Suppressor macrophage treated with lipopolysaccharide for 1 hour (primary cell): ENCODE measurements around the gene GRID2.

Source experiments
- DNase-seq, 3 donors: peaks; one replicate each; pipeline ENCODE4 v3.0.0-alpha.2; 2020 to 2022

Gene GRID2

DNA sequence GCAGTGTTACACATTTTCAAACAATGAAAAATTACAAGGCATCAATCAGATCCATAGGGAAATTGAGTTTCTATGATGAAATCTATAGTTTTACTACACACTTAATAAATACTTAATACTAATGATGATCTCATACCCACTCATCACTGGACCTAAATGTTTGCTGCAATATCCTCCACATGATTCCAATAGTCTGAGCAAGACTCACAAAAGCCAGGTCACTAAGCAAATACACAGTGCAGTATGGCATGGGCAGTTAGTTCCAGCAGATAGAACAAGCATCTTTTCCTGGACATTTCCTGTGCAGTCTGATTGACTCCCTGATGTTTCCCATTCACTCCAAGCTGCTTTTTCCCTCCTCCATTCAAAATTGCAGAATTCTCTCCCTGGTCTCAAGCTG is 1415.8 kb downstream of the GRID2 start:
- peak in 2 of 3 donors; percentile 4 to 18 for DNase-seq

DNA sequence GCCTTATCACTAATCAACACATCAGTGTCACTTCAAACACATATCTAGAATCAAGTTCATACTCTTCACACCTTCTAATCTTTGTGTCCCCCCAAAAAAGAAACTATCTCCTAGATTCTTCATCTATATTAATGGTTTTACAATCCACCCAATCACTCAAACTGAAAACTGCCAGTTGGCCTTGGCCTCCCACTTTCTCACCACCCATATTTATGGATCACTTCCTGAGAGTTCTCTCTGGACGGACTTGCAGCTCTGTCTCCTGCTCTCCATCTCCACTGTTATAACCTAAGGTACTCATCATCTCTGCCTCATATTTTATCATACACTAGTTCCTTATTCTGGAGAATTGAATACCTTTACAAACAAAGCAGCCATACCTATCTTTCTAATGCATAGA is 1418.7 kb downstream of the GRID2 start:
- no peak for DNase-seq

DNA sequence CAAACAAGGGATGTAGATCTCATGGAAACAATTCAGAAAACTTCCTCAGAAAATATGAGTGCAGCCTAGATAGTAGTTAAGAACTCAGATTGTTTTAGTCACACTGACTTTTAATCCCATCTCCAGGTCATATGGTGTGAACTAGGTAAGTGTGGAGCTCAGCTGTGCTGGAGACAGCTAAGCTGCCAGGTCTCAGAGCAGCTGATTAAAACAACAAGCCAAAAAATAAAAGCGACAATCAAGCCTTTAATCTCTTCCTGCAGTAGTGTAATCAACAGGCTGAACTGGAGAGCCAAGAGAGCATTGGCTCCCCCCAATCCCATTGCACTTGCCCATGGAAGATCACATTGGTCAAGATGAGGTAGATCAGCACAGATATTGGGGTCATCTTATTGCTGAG is 1426.5 kb downstream of the GRID2 start:
- DNase-seq = no peak

DNA sequence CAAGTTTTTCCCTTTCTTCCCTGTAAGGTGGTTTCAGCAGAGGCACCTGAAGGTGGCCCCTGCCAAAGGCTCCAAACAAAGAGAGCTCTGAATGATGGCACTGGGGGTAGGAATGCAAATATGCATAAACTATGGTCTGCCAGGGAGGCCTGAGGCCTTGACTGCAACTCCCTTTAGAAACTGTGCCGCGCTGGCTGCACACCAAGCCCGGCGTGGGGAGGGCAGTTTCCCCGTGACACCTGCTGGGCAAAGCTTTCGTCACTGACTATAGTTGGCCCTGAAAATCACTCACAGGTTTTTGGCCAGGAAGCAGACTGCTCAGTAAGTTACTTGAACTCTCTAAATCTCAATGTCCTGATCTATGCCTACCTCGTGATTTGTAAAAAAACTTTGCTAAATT is 1427.0 kb downstream of the GRID2 start:
- no peak for DNase-seq

DNA sequence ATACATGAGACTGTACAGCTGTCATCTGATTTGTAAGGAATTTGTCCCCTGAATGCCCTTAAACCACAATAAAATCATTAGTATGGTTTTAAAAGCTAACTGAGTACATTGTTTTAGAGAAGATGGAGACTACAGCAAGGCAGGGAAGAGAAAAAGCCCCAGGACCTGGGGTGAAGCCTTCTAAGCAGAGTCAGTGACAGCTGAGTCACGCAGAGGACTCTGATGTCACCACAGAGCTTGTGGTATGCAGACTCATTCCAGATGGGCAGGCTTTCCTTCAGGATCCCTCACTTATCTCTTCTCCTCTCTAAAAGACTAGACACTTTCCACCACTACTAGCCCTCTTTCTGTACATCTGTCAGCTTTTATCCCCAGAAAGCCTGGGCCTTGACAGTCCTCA is 1427.7 kb downstream of the GRID2 start:
- peak; percentile 49 to 57 (median 55) for DNase-seq

DNA sequence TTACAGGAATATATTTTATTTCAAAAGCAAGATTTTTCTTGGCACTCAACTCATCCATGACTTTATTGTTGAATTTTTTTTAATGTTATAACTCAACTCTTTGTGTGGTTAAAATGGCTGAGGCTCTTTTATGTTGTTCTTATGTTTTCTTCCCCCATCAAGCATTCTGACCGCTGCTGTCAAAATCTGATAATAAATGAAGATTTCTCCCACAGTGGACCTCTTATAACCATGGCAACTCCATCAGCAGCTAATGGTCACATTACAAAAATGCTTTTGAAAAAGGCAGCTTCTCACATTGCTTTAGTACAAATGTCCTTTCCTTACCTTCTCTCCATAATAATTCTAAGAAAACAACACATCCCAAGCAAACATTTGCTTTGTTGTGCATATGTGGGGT is 1428.7 kb downstream of the GRID2 start:
- no peak for DNase-seq

DNA sequence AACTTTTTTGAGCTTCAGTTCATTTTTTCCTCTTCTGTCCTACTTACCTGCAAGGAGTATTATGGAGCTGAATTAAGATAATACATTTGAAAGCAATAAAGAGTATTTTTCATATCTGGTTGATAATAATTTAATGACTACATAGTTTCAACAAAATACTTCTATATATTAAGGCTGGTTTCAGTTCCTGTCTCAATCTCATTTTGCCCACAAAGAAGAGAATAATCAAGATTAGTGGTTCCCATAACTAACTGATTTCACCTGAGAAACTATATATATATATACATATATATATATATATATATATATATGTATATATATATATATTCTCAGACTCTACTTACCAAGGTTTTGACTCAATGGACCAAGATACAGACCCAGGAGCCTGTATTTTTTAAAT is 1437.1 kb downstream of the GRID2 start:
- DNase-seq = no peak

DNA sequence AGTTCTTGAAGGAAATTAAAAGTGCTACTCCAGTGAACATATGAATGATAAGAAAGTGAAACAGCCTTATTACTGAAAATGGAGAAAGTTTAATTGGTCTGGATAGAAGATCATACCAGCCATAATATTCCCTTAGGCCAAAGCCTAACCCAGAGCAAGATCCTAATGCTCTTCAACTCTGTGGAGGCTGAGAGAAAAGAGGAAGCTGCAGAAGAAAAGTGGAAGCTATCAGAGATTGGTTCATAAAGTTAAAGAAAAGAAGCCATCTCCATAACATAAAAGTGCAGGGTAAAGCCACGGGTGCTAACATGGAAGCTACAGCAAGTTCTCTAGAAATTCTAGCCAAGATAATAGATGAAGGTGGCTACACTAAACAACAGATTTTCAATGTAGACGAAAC is 1439.3 kb downstream of the GRID2 start:
- DNase-seq = peak; percentile 13 to 31 (median 22)

DNA sequence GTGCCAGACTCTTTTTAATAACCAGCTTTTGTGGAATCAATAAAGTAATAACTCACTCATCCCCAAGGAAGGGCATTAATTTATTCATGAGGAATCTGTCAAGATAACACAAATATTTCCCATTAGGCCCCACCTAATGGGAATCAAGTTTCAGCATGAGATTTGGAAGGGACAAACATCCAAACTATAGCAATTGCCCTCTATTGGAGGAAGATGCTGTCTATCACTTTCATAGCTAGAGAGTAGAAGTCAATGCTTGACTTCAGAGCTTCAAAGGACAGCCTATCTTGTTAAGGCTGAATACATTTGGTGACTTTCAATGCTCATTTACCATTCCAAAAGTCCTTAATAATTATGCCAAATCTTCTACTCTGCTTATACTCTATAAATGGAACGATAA is 1439.9 kb downstream of the GRID2 start:
- DNase-seq = no peak

DNA sequence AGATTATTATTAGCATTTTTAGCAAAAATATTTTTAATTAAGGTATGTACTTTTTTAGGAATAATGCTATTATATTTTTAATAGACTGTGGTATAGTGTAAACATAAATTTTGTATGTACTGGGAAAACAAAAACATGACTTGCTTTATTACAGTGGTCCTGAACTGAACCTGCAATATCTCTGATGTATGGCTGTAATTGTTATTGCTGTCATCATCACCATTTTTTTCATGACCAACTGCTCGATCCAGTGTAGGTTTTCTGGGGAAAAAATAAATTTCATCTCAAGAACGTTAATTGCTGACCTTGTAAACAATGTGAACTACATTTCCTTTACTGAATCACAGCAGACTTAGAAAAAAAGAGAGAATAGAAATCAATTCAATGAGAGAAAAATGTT is 1441.2 kb downstream of the GRID2 start:
- DNase-seq = no peak

DNA sequence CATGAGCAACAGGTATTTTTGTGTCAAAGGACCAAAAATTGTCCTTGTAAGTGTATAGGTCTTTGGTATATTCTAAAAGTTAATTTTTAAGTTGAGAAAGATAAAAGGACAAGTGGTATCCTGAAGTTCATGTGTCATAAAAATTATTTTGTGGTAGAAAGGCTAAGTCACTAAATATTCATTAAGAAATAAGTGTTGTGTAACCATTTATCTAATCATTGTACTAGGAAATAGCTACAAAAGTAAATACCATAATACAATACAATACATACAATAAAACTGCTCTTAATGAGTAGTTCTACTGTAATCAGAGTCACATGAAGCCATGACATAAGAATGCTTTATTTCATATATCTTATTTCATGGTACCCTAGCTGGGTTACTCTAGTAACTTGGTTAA is 1442.3 kb downstream of the GRID2 start:
- DNase-seq = no peak

DNA sequence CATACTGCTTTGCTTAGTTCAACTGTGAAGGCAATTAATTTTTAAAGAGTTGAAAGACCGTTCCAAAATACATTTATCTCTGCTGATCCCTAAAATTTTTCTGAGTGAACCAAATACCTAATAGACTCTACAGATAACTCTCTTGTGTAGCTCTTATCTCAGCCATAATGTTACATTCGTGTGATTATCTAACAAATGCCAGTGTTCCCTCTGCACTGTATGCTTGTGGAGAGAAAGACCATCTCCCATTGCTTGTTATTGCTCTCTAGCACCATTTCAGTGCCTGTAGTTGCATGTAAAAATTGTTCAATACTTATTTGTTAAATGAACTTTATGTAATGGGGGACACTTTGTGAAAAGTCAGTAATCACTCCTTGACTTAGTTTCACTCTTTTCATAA is 1443.5 kb downstream of the GRID2 start:
- no peak for DNase-seq

DNA sequence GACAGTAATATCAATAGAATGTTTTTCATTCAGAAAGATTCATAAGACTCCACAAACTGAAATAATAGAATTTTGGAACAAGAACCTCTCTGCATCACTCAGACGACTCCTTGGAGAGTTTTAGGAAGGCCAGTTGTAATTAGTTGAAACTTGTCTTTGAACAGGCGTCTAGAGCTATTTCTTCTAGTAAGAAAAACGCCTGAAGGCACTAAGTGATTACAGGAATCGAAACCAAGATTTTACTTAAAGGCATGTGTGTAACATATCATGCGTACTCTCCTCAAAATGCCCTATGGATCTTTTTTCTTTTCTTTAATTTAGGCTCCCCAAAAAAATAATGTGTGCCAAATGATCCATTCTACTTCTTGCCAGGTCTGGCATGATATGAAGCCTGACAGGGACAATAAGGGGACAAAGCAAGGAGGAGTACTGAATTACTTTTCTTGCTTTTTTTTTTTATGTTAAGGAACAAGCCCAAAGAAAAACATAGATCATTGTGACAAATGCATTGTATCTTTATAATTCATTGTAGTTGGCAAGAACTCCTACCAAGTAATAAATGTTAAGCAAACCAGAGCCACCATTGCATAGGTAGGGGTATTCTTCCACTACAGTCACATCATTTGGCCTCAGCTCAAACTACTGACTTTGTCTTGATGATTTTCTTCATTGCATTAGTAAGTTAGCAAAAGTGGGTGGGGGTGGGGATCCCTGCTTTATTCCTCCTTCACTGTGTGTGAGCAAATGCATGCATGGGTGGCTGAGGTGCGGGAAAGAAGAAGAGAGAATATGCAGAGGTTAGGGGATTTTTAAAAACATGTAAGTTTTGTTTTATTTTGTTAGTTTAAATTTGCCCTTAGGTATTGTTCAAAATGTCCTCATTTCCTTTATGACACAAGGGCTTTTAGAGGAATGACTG is 1444.9 kb downstream of the GRID2 start:
- peak in 2 of 3 donors; percentile 52 to 60 for DNase-seq

DNA sequence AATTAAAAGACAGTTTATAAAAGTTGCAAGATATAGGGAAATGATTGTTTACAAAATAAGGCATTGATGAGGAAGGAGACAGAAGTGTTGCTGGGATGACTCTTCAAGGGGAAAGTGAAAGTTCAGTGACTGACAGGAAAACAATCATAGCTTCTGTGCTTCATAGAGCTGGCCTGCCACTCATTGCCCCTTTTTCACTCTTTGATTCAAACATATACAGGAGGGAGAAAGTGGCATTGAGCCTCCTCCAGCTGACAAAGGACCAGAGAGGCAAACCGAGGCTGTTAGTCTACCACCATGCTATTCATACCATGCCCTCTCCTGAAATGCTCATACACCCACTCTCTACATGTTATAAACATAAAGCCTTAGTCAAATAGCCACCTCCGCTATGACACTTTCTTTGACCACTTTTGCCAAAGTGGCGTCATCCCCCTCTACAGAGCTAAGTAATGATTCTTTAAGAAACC is 1445.6 kb downstream of the GRID2 start:
- peak in 2 of 3 donors; percentile 51 to 72 for DNase-seq

DNA sequence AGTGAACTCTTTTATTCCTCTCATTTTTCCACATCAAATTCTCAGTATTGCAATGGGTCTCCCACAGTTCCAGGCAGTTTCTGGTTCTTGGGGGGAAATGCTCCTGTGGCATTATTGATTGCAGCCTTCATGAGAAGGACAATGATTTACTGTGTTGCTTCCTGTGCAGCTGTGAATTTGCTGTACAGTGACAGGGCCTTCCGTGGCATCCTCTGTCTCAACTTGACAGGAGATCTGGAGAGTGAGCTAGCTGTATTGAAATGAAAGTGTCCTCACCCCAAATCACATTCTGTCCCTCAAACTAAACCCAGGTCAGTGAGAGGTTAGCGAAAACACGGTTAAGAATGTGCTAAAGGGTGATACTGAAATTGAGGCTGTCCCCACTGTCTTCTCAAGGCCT is 1447.6 kb downstream of the GRID2 start:
- no peak for DNase-seq

DNA sequence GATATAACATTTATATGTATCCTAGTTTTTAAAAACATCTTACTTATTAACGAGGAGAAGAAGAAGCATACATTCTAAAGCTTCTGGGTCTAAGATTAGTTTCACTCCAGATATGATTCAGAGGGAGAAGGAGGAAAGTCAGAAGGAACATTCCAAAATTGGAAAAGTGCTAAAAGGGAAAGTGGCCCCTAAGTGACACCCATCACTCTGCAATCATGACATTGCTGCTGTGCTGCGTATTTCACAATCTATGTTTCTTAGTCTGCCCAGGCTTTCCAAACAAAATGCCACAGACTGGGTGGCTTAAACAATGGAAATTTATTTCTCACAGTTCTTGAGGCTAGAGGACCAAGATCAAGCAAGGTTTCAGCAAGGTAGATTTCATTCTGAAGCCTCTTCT is 1452.3 kb downstream of the GRID2 start:
- DNase-seq = peak; percentile 46 to 58 (median 54)

DNA sequence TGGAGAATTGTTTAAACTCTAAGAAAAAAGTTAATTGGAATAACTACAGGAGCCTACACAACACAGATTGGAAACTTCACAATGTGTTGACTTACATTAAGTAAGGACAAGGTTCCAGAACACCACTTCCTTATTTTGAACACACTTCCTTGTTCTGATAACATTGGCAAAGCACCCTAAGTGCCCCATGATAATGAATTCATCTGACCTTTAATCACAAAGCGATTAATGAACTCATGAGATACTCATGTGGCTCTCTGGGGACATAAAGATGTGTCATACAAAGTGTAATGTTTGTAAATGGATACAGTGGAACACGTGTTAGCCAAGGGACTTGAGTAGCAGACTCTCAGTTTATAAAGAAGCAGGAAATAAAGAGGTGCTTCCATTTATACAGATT is 1455.7 kb downstream of the GRID2 start:
- DNase-seq = peak; percentile 72 to 91 (median 85)

DNA sequence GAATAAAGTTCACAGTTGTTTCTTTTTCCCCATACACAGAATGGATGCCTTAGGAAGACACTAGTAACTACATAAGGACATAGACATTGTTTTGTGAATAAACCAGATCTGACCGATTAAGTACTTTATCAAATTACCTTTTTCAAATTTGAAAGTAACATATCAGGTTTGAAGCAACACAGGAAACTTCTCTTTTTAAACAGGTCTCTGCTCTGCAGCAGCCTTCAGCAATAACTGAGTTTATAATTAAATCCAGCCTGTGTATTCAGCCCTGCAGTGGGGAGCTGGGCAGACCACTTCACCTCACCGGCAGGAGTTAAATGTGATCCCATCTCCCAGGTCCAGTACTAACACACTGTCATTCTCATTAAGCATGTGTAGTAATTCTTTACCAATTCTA is 1456.5 kb downstream of the GRID2 start:
- DNase-seq = no peak

DNA sequence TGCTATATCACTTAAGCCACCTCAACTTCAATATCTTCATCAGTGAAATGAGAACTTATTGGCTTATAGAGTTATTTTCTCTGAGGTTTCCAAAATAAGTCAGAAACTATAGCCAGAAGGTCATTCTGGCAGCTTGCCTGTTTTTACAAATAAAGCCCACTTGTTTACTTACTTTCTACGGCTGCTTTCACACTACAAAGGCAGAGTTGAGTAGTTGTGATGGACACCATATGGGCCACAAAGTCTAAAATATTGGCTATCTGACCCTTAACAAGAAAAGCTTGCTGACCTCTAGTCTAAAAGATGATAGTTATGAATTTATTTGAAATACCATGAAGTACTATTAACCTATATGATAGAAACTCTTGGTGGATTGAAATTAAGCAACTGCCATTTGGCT is 1457.5 kb downstream of the GRID2 start:
- DNase-seq = no peak

DNA sequence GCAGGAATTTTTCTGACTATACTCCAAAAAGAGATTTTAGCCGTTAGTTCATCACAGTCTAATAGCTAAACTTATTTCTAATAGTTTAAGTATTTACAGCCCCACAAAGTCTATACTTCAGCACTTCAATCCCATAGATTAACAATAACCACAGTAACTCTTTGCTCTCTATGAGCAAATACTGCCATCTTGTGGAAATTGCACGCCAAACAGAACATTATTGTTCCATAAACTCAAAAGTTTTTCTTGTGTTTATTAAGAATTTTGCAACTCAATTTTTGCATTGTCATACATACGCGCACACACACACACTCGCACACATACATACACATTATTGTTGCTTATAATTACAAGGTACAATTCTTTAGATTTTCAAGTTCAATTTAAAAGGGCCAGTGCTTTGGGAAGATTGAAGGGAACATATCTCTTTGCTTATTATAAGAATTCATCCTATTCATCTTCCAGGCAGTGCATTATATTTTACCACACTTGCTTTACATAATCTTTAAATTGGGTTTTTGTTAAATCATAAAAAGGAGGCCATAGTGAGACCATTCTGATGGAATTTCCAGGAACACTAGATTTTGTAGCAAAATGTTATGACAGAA is 1461.0 kb downstream of the GRID2 start:
- peak; percentile 58 to 79 (median 71) for DNase-seq

DNA sequence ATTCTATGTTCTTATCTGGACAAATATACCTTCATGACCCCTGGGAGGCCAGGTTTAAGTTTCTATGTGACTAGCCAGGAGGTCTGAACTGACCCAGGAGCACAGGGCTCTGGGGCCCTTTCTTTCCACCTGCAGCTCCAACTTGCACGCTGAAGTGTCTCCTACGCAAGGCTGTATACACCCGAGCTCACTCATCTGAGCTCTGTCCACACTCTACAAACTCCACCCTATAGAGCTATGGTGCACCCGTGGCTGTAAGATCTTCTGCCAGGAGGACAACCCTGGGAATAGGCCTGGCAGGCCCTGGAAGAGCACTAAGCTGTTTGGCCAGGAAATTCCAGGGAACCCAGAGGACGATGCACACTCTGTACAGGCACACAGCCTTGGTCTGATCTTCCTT is 1464.2 kb downstream of the GRID2 start:
- no peak for DNase-seq

DNA sequence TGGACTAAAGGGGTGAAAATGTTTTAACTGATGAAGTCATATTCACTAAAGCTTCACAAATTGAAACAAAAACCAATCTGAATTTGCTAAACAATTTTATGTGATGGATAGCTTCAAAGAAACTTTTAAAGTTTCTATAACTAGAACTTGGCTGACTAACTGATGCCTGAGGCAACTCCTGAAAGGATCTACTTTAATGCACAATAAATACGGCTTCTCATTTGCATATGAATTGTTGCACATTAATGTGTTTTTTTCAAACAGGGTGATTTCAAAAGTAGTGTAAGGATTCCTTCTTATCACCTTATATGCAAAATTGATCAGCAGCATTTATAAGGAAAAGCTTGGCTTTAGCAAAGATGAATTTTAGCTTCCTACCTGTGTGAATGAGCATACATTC is 1466.4 kb downstream of the GRID2 start:
- DNase-seq = no peak

DNA sequence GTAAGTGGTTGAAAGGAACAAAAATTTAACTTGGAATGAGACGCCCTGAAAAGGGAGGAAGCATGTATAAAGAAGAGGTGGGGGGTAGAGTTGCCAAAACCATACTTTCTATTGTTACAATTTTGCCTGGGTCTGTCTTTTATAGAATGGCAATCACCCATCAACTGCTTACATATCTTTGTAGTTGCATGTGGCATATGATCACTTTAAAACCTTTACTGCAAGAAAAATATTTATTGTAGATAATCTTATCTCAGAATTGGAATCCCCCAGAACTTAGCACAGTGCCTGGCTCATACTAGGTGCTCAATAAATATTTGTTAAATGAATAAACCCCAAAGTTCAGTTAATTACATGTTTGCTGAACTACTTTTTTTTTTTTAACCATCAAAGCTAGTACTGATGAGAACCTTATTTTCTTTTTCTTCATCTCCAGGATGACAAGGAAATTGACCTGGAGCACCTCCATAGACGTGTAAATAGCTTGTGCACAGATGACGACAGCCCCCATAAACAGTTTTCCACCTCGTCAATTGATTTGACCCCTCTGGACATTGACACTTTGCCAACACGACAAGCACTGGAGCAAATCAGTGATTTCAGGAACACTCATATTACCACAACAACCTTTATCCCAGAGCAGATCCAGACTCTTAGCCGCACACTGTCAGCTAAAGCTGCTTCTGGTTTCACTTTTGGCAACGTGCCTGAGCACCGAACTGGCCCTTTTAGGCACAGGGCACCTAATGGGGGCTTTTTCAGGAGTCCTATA is 1468.1 kb downstream of the GRID2 start:
- DNase-seq = no peak

DNA sequence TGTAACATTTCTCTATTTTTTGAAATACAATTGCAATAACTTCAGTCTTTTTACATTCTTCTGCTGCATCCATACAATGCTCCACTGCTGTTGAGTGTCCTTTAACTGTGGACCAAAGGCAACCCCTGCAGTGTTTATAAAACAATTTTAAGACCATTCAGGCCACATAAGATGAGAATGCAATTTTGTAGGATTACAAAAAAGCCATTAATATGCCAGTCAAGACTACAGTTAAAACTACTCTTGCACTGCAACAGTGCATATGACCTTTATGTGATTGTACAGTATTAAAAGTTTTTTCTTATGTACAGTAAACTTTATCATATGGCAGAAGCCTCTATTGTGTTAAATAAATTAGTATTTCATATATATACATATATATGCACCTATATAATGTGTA is 1469.1 kb downstream of the GRID2 start:
- no peak for DNase-seq
